Measurements from ENCODE around the gene CCDC90B.

CCDC90B gene

DNA sequence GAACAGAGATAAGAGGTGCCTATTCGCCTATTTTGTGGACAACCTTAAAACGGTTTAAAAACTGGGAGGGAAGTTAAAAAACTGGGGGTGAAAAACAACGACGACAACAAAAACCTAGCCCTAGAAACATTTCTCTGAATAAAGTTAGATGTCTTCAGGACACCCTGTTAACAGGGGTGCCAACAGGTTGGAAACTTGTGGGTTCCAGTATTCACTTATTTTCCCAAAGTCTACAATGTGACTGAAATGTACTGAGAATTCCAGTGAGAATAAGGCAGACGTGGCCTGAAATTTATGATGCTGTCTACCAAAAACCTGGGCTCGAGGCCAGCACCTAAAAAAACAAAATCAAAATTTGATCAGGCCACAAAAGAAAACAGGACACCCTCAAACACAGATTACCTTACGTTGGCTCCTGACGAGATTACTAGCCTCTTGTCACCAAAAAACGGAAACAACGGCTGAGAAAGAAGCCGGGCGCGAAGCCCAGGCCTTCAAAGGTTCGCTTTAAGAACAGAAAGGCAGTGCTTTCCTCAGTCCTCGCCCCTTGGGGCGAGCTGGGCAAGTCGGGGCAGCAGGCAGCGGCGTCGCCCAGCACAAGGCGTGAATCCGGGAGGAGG lies 906 bp downstream of the CCDC90B start:
- Histone ChIP-seq H3K27ac (ENCODE audit: extremely low read depth, low read depth, low read length) (peak overlapping the region; percentile 61), H3K4me3 (ENCODE audit: low read depth, low read length) (peak overlapping the region; percentile 73), H3K4me1 (ENCODE audit: control insufficient read depth, insufficient read depth, low read length) (no peaks in the 10 kb centered on the region), H3K36me3 (ENCODE audit: control insufficient read depth in 2 of 2, insufficient read depth in 1 of 2, low read length in 2 of 2) (peaks cover 0 to 7% of the 10 kb centered on the region in 2 experiments; a peak in 1 of 3 replicates), H3K9me3 (ENCODE audit: control insufficient read depth, insufficient read depth, low read depth, low read length) (no peaks in the 10 kb centered on the region)
- ChIA-PET POLR2A (interaction anchor here (0.5 to 1.6 kb wide), 15 partner anchors 9 to 532 kb away, joined by 3 to 19 read pairs (median 3); partner anchors contain the start of genes ANKRD42, DDIAS, PCF11 and PRCP), CTCF (no interaction called here)
- TF ChIP-seq SCRT2 (tag by site-specific recombination; IDR thresholded peaks at IDR 0.05) (peak; percentile 70), GFI1B (tag by site-specific recombination; IDR thresholded peaks at IDR 0.05) (0 out of 2 replicates have a peak, but pooled peaks have one; percentile 35), SCRT1 (tag by site-specific recombination; IDR thresholded peaks at IDR 0.05; ENCODE audit: borderline replicate concordance) (peak; percentile 86), TCF7L2 (IDR thresholded peaks at IDR 0.05; ENCODE audit: borderline replicate concordance, low read depth, low read length) (no peak), ZFP37 (tag by site-specific recombination; IDR thresholded peaks at IDR 0.05) (no peak)
- TF ChIP-seq, protein P1, sequence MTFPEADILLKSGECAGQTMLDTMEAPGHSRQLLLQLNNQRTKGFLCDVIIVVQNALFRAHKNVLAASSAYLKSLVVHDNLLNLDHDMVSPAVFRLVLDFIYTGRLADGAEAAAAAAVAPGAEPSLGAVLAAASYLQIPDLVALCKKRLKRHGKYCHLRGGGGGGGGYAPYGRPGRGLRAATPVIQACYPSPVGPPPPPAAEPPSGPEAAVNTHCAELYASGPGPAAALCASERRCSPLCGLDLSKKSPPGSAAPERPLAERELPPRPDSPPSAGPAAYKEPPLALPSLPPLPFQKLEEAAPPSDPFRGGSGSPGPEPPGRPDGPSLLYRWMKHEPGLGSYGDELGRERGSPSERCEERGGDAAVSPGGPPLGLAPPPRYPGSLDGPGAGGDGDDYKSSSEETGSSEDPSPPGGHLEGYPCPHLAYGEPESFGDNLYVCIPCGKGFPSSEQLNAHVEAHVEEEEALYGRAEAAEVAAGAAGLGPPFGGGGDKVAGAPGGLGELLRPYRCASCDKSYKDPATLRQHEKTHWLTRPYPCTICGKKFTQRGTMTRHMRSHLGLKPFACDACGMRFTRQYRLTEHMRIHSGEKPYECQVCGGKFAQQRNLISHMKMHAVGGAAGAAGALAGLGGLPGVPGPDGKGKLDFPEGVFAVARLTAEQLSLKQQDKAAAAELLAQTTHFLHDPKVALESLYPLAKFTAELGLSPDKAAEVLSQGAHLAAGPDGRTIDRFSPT (tag by site-specific recombination; IDR thresholded peaks at IDR 0.05): peak; percentile 46; the same call in 1 of the 2 replicates
- TF ChIP-seq, protein P2, sequence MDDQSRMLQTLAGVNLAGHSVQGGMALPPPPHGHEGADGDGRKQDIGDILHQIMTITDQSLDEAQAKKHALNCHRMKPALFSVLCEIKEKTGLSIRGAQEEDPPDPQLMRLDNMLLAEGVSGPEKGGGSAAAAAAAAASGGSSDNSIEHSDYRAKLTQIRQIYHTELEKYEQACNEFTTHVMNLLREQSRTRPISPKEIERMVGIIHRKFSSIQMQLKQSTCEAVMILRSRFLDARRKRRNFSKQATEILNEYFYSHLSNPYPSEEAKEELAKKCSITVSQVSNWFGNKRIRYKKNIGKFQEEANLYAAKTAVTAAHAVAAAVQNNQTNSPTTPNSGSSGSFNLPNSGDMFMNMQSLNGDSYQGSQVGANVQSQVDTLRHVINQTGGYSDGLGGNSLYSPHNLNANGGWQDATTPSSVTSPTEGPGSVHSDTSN (CRISPR knock-in tag; IDR thresholded peaks at IDR 0.05): 0 out of 2 replicates have a peak, but pooled peaks have one; percentile 31
- TF ChIP-seq, protein P3, sequence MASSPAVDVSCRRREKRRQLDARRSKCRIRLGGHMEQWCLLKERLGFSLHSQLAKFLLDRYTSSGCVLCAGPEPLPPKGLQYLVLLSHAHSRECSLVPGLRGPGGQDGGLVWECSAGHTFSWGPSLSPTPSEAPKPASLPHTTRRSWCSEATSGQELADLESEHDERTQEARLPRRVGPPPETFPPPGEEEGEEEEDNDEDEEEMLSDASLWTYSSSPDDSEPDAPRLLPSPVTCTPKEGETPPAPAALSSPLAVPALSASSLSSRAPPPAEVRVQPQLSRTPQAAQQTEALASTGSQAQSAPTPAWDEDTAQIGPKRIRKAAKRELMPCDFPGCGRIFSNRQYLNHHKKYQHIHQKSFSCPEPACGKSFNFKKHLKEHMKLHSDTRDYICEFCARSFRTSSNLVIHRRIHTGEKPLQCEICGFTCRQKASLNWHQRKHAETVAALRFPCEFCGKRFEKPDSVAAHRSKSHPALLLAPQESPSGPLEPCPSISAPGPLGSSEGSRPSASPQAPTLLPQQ (tag by site-specific recombination; IDR thresholded peaks at IDR 0.05): peak; percentile 58

DNA sequence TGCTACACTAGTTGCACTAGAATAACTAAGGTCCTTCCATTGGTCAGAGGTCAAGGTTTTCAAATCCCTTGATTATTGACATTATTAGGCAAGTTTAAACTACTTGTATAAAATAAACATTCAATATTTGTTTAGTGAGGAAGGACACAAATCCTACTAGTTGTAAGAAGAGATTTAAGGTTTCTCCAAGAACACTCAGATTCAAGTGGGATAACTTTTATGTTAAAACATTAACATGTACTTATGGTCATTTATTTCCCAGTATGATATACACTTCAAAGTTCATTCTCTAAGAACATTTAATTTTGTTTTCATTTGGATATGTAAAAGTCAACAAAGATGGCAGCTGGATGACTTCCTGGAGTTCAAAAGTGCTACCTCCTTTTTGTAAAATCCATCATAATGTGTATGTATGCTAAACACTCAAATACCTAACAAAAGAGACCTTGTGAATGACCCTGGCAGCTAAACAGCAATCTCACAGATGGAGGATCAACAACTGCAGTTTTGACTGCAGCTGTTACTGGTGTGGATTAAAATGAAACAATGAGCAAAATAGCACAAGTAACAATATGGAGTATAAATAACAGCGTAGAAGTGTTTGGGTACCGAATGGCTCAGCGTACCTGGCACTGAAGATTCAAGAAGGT lies 1.5 kb downstream of the CCDC90B start:
- Histone ChIP-seq H3K4me1 (ENCODE audit: control insufficient read depth, insufficient read depth, low read length) (no peaks in the 10 kb centered on the region), H3K27ac (ENCODE audit: extremely low read depth, low read depth, low read length) (peak overlapping the region; percentile 61; the same call in 1 of the 2 replicates), H3K36me3 (ENCODE audit: control insufficient read depth in 2 of 2, insufficient read depth in 1 of 2, low read length in 2 of 2) (peaks cover 0 to 11% of the 10 kb centered on the region in 2 experiments; a peak in 2 of 3 replicates), H3K9me3 (ENCODE audit: control insufficient read depth, insufficient read depth, low read depth, low read length) (no peaks in the 10 kb centered on the region), H3K4me3 (ENCODE audit: low read depth, low read length) (peak overlapping the region; percentile 73)
- ChIA-PET POLR2A (interaction anchor here (0.5 kb wide), 1 partner anchor 9 kb away, joined by 6 read pairs; no protein-coding TSS in a partner anchor), CTCF (interaction anchor here (1.2 kb wide), 1 partner anchor 387 kb away, joined by 3 read pairs; no protein-coding TSS in a partner anchor)
- TF ChIP-seq ZNF785 (tag by site-specific recombination; IDR thresholded peaks at IDR 0.05) (no peak), YY1 (tag by site-specific recombination; IDR thresholded peaks at IDR 0.05) (no peak)
- TF ChIP-seq, protein P4, sequence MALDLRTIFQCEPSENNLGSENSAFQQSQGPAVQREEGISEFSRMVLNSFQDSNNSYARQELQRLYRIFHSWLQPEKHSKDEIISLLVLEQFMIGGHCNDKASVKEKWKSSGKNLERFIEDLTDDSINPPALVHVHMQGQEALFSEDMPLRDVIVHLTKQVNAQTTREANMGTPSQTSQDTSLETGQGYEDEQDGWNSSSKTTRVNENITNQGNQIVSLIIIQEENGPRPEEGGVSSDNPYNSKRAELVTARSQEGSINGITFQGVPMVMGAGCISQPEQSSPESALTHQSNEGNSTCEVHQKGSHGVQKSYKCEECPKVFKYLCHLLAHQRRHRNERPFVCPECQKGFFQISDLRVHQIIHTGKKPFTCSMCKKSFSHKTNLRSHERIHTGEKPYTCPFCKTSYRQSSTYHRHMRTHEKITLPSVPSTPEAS (tag by site-specific recombination; IDR thresholded peaks at IDR 0.05): no peak
- TF ChIP-seq, protein P5, sequence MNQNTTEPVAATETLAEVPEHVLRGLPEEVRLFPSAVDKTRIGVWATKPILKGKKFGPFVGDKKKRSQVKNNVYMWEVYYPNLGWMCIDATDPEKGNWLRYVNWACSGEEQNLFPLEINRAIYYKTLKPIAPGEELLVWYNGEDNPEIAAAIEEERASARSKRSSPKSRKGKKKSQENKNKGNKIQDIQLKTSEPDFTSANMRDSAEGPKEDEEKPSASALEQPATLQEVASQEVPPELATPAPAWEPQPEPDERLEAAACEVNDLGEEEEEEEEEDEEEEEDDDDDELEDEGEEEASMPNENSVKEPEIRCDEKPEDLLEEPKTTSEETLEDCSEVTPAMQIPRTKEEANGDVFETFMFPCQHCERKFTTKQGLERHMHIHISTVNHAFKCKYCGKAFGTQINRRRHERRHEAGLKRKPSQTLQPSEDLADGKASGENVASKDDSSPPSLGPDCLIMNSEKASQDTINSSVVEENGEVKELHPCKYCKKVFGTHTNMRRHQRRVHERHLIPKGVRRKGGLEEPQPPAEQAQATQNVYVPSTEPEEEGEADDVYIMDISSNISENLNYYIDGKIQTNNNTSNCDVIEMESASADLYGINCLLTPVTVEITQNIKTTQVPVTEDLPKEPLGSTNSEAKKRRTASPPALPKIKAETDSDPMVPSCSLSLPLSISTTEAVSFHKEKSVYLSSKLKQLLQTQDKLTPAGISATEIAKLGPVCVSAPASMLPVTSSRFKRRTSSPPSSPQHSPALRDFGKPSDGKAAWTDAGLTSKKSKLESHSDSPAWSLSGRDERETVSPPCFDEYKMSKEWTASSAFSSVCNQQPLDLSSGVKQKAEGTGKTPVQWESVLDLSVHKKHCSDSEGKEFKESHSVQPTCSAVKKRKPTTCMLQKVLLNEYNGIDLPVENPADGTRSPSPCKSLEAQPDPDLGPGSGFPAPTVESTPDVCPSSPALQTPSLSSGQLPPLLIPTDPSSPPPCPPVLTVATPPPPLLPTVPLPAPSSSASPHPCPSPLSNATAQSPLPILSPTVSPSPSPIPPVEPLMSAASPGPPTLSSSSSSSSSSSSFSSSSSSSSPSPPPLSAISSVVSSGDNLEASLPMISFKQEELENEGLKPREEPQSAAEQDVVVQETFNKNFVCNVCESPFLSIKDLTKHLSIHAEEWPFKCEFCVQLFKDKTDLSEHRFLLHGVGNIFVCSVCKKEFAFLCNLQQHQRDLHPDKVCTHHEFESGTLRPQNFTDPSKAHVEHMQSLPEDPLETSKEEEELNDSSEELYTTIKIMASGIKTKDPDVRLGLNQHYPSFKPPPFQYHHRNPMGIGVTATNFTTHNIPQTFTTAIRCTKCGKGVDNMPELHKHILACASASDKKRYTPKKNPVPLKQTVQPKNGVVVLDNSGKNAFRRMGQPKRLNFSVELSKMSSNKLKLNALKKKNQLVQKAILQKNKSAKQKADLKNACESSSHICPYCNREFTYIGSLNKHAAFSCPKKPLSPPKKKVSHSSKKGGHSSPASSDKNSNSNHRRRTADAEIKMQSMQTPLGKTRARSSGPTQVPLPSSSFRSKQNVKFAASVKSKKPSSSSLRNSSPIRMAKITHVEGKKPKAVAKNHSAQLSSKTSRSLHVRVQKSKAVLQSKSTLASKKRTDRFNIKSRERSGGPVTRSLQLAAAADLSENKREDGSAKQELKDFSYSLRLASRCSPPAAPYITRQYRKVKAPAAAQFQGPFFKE (tag by site-specific recombination; IDR thresholded peaks at IDR 0.05; ENCODE audit: borderline replicate concordance): no peak
- TF ChIP-seq, protein P6, sequence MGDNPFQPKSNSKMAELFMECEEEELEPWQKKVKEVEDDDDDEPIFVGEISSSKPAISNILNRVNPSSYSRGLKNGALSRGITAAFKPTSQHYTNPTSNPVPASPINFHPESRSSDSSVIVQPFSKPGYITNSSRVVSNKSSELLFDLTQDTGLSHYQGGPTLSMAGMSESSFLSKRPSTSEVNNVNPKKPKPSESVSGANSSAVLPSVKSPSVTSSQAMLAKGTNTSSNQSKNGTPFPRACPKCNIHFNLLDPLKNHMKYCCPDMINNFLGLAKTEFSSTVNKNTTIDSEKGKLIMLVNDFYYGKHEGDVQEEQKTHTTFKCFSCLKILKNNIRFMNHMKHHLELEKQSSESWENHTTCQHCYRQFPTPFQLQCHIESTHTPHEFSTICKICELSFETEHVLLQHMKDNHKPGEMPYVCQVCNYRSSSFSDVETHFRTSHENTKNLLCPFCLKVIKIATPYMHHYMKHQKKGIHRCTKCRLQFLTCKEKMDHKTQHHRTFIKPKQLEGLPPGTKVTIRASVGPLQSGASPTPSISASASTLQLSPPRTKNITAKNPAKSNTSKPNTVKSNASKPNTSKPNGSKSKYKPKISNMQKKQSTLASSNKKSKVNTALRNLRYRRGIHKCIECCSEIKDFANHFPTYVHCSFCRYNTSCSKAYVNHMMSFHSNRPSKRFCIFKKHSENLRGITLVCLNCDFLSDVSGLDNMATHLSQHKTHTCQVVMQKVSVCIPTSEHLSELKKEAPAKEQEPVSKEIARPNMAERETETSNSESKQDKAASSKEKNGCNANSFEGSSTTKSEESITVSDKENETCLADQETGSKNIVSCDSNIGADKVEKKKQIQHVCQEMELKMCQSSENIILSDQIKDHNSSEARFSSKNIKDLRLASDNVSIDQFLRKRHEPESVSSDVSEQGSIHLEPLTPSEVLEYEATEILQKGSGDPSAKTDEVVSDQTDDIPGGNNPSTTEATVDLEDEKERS (tag by site-specific recombination; IDR thresholded peaks at IDR 0.05): no peak
- TF ChIP-seq, protein P7, sequence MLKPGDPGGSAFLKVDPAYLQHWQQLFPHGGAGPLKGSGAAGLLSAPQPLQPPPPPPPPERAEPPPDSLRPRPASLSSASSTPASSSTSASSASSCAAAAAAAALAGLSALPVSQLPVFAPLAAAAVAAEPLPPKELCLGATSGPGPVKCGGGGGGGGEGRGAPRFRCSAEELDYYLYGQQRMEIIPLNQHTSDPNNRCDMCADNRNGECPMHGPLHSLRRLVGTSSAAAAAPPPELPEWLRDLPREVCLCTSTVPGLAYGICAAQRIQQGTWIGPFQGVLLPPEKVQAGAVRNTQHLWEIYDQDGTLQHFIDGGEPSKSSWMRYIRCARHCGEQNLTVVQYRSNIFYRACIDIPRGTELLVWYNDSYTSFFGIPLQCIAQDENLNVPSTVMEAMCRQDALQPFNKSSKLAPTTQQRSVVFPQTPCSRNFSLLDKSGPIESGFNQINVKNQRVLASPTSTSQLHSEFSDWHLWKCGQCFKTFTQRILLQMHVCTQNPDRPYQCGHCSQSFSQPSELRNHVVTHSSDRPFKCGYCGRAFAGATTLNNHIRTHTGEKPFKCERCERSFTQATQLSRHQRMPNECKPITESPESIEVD (tag by site-specific recombination; IDR thresholded peaks at IDR 0.05): no peak

Measured in HEK293 (cell line).